IPS DF 6.9 (cell line): ENCODE measurements around the gene NRK.
"Not testable (repeated sequence)": the region's sequence is repeated elsewhere in the genome, so short reads cannot be mapped to it uniquely, and the experiment has no call there.

Experiments
- DNase-seq: peaks from one replicate; pipeline ENCODE4 v3.0.0-alpha.2; 2013; ENCODE audit warnings: low read depth, low spot score
- H3K27ac ChIP-seq: one replicate; pipeline ENCODE4 v1.5.1; 2013; ENCODE audit warnings: low read length, control low read depth
- H3K27me3 ChIP-seq: 2 replicates; pipeline ENCODE4 v1.6.1; 2013; ENCODE audit warnings: mild to moderate bottlenecking, low read length; ENCODE audit not compliant: control insufficient read depth, insufficient read depth
- H3K36me3 ChIP-seq: 2 replicates; pipeline ENCODE4 v1.6.1; 2013; ENCODE audit warnings: low read length; ENCODE audit not compliant: control insufficient read depth, insufficient read depth
- H3K4me1 ChIP-seq: 2 replicates; pipeline ENCODE4 v1.6.1; 2013; ENCODE audit warnings: low read length; ENCODE audit not compliant: control insufficient read depth, insufficient read depth
- H3K4me3 ChIP-seq: 2 replicates; pipeline ENCODE4 v1.5.1; 2013; ENCODE audit warnings: mild to moderate bottlenecking, low read length
- H3K9me3 ChIP-seq: 2 replicates; pipeline ENCODE4 v1.6.1; 2013; ENCODE audit warnings: low read length, inconsistent platforms; ENCODE audit not compliant: control insufficient read depth, insufficient read depth
- WGBS: extraction: QIAGEN DNeasy Blood & Tissue Kit; methylation state at CpG from one replicate; pipeline ENCODE4 v1.1.7; 2013; ENCODE audit warnings: mixed read lengths, missing lambda C conversion rate; ENCODE audit not compliant: insufficient read length, insufficient coverage; 5-methylcytosine and 5-hydroxymethylcytosine counted together

The NRK gene

GRCh38 chrX:105981772-105982485 lies 159.6 kb downstream of the NRK start:
- no peaks in the 10 kb centered on the region for H3K9me3 ChIP-seq
- H3K27ac ChIP-seq = no peak overlapping the region
- H3K36me3 ChIP-seq = no peaks in the 10 kb centered on the region
- H3K4me1 ChIP-seq = no peaks in the 10 kb centered on the region
- H3K27me3 ChIP-seq = no peaks in the 10 kb centered on the region
- H3K4me3 ChIP-seq = no peak overlapping the region
- DNase-seq = no peak
- WGBS = no CpG with 5 or more reads among the region's 15 CpGs

DNA sequence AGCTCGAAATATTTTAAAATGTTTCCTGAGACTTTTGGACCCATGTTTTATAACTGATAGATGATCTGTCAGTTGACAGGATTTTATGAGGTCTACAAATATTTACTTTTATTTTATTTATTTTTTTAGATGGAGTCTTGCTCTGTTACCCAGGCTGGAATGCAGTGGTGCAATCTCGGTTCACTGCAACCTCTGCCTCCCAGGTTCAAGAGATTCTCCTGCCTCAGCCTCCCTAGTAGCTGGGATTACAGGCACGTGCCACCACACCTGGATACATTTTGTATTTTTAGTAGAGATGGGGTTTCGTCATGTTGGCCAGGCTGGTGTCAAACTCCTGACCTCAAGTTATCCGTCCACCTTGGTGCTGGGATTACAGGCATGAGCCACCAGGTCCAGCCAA lies 166.1 kb downstream of the NRK start:
- not testable (repeated sequence) for H3K9me3 ChIP-seq, H3K4me3 ChIP-seq, H3K4me1 ChIP-seq, H3K27ac ChIP-seq, DNase-seq, H3K36me3 ChIP-seq, H3K27me3 ChIP-seq
- WGBS = no CpG with 5 or more reads among the region's 5 CpGs

- no CpG with 5 or more reads among the region's 1 CpG for WGBS
- no peaks in the 10 kb centered on the region for H3K36me3 ChIP-seq
- H3K27me3 ChIP-seq = no peaks in the 10 kb centered on the region
- H3K4me3 ChIP-seq = no peak overlapping the region
- H3K4me1 ChIP-seq = no peaks in the 10 kb centered on the region
- H3K9me3 ChIP-seq = no peaks in the 10 kb centered on the region
- no peak for DNase-seq
- H3K27ac ChIP-seq = no peak overlapping the region
Observed at GRCh38 chrX:105999294-105999693, 177.0 kb downstream of the NRK start.

DNA sequence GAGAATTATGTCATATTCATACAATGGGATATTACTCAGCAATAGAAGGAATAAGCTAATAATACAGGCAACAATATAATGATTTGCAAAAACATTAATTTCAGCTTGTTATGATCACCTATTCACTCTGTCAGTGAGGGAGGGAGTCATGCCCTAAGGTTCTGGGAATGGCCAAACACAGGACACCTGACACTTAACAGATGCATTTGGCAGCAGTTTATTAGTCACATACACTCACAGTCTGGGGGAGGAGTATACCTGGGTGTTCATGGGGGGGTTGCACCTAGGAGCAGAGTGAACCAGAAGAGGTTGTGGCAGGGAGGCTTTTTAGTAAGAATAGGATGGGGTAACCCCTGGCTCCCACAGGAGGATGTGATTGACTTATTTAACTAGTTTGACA lies 177.9 kb downstream of the NRK start:
- H3K9me3 ChIP-seq = no peaks in the 10 kb centered on the region
- H3K27ac ChIP-seq = no peak overlapping the region
- no peaks in the 10 kb centered on the region for H3K27me3 ChIP-seq
- no peaks in the 10 kb centered on the region for H3K4me1 ChIP-seq
- no peak overlapping the region for H3K4me3 ChIP-seq
- no peaks in the 10 kb centered on the region for H3K36me3 ChIP-seq
- DNase-seq = no peak

- no CpG with 5 or more reads among the region's 5 CpGs for whole genome bisulfite sequencing
- not testable (repeated sequence) for H3K27ac ChIP-seq, H3K4me3 ChIP-seq, DNase-seq, H3K27me3 ChIP-seq, H3K36me3 ChIP-seq, H3K9me3 ChIP-seq, H3K4me1 ChIP-seq
Observed at GRCh38 chrX:106000609-106001008, 178.3 kb downstream of the NRK start.

DNA sequence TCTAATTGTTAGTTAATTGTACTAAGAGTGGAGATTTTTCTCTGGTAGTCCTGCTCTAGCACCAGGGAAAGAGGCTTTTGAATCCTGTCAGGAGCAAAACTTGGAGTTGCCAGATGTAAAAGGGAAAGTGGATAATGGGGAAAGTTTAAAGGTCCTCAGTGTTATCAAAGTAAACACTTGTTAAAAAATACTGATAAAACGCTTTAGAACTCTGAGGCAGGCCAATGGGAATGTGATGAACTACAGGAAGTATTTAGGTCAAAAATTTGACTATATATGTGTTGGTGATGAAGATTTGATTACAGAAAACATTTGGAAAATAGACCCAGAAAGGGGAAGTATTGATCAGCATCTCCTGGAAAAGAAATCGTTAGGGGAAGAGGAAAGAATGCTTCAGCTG lies 183.3 kb downstream of the NRK start:
- Histone ChIP-seq H3K36me3 (no peaks in the 10 kb centered on the region), H3K27me3 (no peaks in the 10 kb centered on the region), H3K4me3 (no peak overlapping the region), H3K9me3 (no peaks in the 10 kb centered on the region), H3K4me1 (no peaks in the 10 kb centered on the region), H3K27ac (no peak overlapping the region)
- no peak for DNase-seq
- WGBS = no CpG with 5 or more reads among the region's 2 CpGs

GRCh38 chrX:106007815-106008214 lies 185.5 kb downstream of the NRK start:
- H3K27ac ChIP-seq = no peak overlapping the region
- no peaks in the 10 kb centered on the region for H3K4me1 ChIP-seq
- DNase-seq = no peak
- H3K9me3 ChIP-seq = no peaks in the 10 kb centered on the region
- WGBS = no CpG with 5 or more reads among the region's 1 CpG
- no peak overlapping the region for H3K4me3 ChIP-seq
- H3K27me3 ChIP-seq = no peaks in the 10 kb centered on the region
- H3K36me3 ChIP-seq = no peaks in the 10 kb centered on the region
